Body of pancreas (tissue), 4 donors: ENCODE measurements around the gene DNAJC7. TPM values are rescaled to one million over a fixed set of nuclear protein-coding genes. Genes with fewer than 3 reads are reported as not detected.

Experiments used
- ATAC-seq: fragments of 150-250 bp; one replicate; pipeline ENCODE4 v1.9.1; 2016
- DNase-seq, 4 donors: peaks; one replicate each; pipeline ENCODE4 v3.0.0-alpha.2; 2019
- H3K27ac ChIP-seq, 4 donors: fragments of 200-600 bp; sonication (generic); 1 replicate in 3 of 4; 2 replicates in 1 of 4; pipeline versions ENCODE4 v1.5.1 to v1.6.1; 2016 to 2019; ENCODE audit warnings: mild to moderate bottlenecking in 1 of 4, mixed read lengths in 1 of 4, moderate library complexity in 1 of 4
- H3K27me3 ChIP-seq, 2 donors: fragments of 200-600 bp; sonication (generic); one replicate each; pipeline ENCODE4 v1.6.0; 2016; ENCODE audit warnings: mild to moderate bottlenecking in 1 of 2
- H3K36me3 ChIP-seq, 2 donors: fragments of 200-600 bp; sonication (generic); replicated peaks in 1 of 2; 2 replicates each; pipeline ENCODE4 v1.5.1; 2016; ENCODE audit warnings: low read depth in 2 of 2; ENCODE audit not compliant: insufficient read depth in 1 of 2
- H3K4me1 ChIP-seq: fragments of 200-600 bp; sonication (generic); one replicate; pipeline ENCODE4 v1.6.0; 2016
- H3K4me3 ChIP-seq, 2 donors: fragments of 200-600 bp; sonication (generic); 1 replicate in 1 of 2; 2 replicates in 1 of 2; pipeline ENCODE4 v1.5.1; 2016 to 2019
- H3K9me3 ChIP-seq, 3 donors: fragments of 200-600 bp; sonication (generic); 1 replicate in 2 of 3; 2 replicates in 1 of 3; pipeline ENCODE4 v1.5.1; 2016
- CTCF ChIP-seq, 7 experiments: fragments of 450-650 bp in 4 of 7; fragments of 200-600 bp in 3 of 7; sonication (generic) in 3 of 7; IDR thresholded peaks; one replicate each; pipeline ENCODE4 v1.5.1; 2016 to 2019; ENCODE audit warnings: antibody characterized with exemption in 7 of 7
- POLR2A ChIP-seq, 3 donors: fragments of 450-650 bp; IDR thresholded peaks; one replicate each; pipeline ENCODE4 v1.6.1; 2016; ENCODE audit warnings: antibody characterized with exemption in 3 of 3, mild to moderate bottlenecking in 2 of 3
- WGBS, 2 donors: methylation state at CpG; one replicate each; pipeline ENCODE4 v1.1.5; 2017; 5-methylcytosine and 5-hydroxymethylcytosine counted together
- intact Hi-C: fragments of 100-400 bp; cut with DNase I; formaldehyde crosslinking; loops from one replicate; pipeline ENCODE4 v1.15.1; 2023
- total RNA-seq, 2 donors: library from RNA; depleted of rRNA; stranded (reverse); fragments of >200 nt; gene quantifications; one replicate each; pipeline ENCODE4 v1.1.0, GENCODE V29; 2016

Gene DNAJC7
- total RNA-seq, 2 donors from 2014 or later, result 32.4 to 43.5 TPM

GRCh38 chr17:42000413-42001133 lies 16.7 kb downstream of the DNAJC7 start:
- intact Hi-C loops, result no loop called here
- Histone ChIP-seq H3K36me3 (peaks cover 10 to 21% of the 10 kb centered on the region in 2 donors), H3K27me3 (no peaks in the 10 kb centered on the region), H3K4me3 (no peak overlapping the region), H3K9me3 (no peaks in the 10 kb centered on the region), H3K27ac (no peak overlapping the region), H3K4me1 (peaks cover 7% of the 10 kb centered on the region)
- TF ChIP-seq POLR2A (IDR thresholded peaks at IDR 0.05), result no peak
- no peak for TF ChIP-seq CTCF (IDR thresholded peaks at IDR 0.05)
- ATAC-seq, result no peak
- no peak for DNase-seq
- WGBS, 2 donors, result 81 to 82% methylated on average over 3 of the region's 3 CpGs

GRCh38 chr17:41998497-41998896 lies 18.7 kb downstream of the DNAJC7 start:
- no peaks in the 10 kb centered on the region for H3K9me3 ChIP-seq
- WGBS, 2 donors, result 19 to 33% methylated on average over 2 of the region's 2 CpGs
- H3K4me3 ChIP-seq, result no peak overlapping the region
- H3K27ac ChIP-seq, result no peak overlapping the region
- H3K4me1 ChIP-seq, result peaks cover 7% of the 10 kb centered on the region
- peaks cover 18 to 27% of the 10 kb centered on the region in 2 donors for H3K36me3 ChIP-seq
- no peak for DNase-seq
- intact Hi-C loops, result no loop called here
- H3K27me3 ChIP-seq, result no peaks in the 10 kb centered on the region
- no peak for TF ChIP-seq POLR2A (IDR thresholded peaks at IDR 0.05)
- TF ChIP-seq CTCF (IDR thresholded peaks at IDR 0.05), result no peak
- no peak for ATAC-seq

DNA sequence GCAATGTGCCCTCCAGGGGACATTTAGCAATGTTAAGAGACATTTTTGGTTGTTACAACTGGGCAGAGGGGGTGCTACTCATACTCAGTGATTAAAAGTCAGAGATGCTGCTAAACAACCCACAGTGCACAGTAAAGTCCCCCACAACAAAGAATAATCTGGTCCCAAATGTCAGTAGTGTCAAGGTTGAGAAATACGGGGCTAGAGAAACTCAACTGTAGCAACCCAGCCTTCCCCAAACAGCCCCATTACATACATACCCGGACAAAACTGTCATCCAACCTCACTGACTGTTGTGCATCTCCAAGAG lies 20.4 kb downstream of the DNAJC7 start:
- Histone ChIP-seq H3K36me3 (peaks cover 18 to 33% of the 10 kb centered on the region in 2 donors), H3K27ac (no peak overlapping the region), H3K4me3 (no peak overlapping the region), H3K4me1 (no peaks in the 10 kb centered on the region), H3K9me3 (no peaks in the 10 kb centered on the region), H3K27me3 (no peaks in the 10 kb centered on the region)
- ATAC-seq (no peak), DNase-seq (no peak)
- intact Hi-C loops, result no loop called here
- WGBS, 2 donors, result 84 to 94% methylated on average over 2 of the region's 2 CpGs
- TF ChIP-seq POLR2A (IDR thresholded peaks at IDR 0.05) (no peak), CTCF (IDR thresholded peaks at IDR 0.05) (no peak)

GRCh38 chr17:41992576-41992975 lies 24.7 kb downstream of the DNAJC7 start:
- H3K4me1 ChIP-seq, result no peaks in the 10 kb centered on the region
- intact Hi-C loops, result no loop called here
- peaks cover 18 to 47% of the 10 kb centered on the region in 2 donors for H3K36me3 ChIP-seq
- no peaks in the 10 kb centered on the region for H3K9me3 ChIP-seq
- TF ChIP-seq POLR2A (IDR thresholded peaks at IDR 0.05) (no peak), CTCF (IDR thresholded peaks at IDR 0.05) (no peak)
- no peak for DNase-seq
- 78 to 96% methylated on average over 3 of the region's 3 CpGs for WGBS, 2 donors
- ATAC-seq, result no peak
- H3K27ac ChIP-seq, result no peak overlapping the region
- H3K4me3 ChIP-seq, result no peak overlapping the region
- no peaks in the 10 kb centered on the region for H3K27me3 ChIP-seq
